WTC11 (cell line): ENCODE results near the gene PBRM1.
A peak's percentile ranks its signal among the peaks of the same experiment; 100 is the strongest.

Experiments used
- CBFB ChIP-seq: sonication (generic); formaldehyde crosslinking; IDR thresholded peaks from 2 replicates; pipeline ENCODE4 v1.8.1; 2022; ENCODE audit warnings: mild to moderate bottlenecking, low read depth, missing genetic modification reagents
- CTCF ChIP-seq: fragments of 200-600 bp; IDR thresholded peaks from 2 replicates; pipeline ENCODE4 v1.8.0; 2022; ENCODE audit warnings: antibody characterized with exemption
- GTF2I ChIP-seq: fragments of 250-450 bp; sonication (Bioruptor Pico); conservative IDR thresholded peaks from 2 replicates; pipeline ENCODE4 v1.4.0; 2021; ENCODE audit warnings: mild to moderate bottlenecking
- NFE2L1 ChIP-seq: sonication (generic); formaldehyde crosslinking; IDR thresholded peaks from 2 replicates; pipeline ENCODE4 v1.8.1; 2023; ENCODE audit warnings: missing genetic modification reagents
- NR3C1 ChIP-seq: sonication (generic); formaldehyde crosslinking; conservative IDR thresholded peaks from 2 replicates; pipeline ENCODE4 v1.8.1; 2023; ENCODE audit warnings: low read depth, mild to moderate bottlenecking, missing genetic modification reagents
- ZNF416 ChIP-seq: fragments of 250-450 bp; sonication (Bioruptor Pico); IDR thresholded peaks from 2 replicates; pipeline ENCODE4 v1.9.0; 2021; ENCODE audit warnings: mild to moderate bottlenecking, inconsistent platforms

- TF ChIP-seq ZNF416 (no peak), GTF2I (CRISPR knock-in tag) (no peak), CTCF (no peak), NR3C1 (CRISPR knock-in tag) (no peak), NFE2L1 (CRISPR knock-in tag) (no peak), CBFB (0 out of 2 replicates have a peak, but pooled peaks have one; percentile 7)
Observed at GRCh38 chr3:52537165-52537620, 148.5 kb downstream of the PBRM1 start.
